HG03159 (cell line): ENCODE results near the gene RNF207.

ENCODE experiments used
- ATAC-seq: cut with Tn5 transposase; IDR thresholded peaks from one replicate; pipeline ENCODE4 v1.9.1; 2021; ENCODE audit warnings: mild to moderate bottlenecking, moderate library complexity; ENCODE audit not compliant: unreplicated experiment

Gene RNF207

DNA sequence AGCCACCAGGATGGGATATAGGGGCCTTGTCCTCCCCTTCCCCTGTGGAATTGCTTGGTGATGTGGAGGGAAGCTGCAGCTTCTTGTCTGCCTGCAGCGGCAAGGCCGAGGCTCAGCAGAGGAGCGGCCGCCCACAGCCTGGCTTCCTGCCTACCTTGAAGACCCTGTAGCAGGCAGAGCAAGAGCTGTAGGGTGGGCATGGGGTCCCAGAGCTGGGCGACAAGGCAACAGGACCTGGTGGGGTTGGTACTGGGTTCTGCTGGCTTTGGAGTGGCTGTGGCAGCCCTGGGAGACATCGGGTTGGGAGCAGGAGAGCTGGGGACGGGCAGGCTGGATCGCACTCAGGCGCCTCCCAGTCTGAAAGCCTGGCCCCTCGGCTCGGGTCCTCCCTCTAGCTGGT lies 60.7 kb downstream of the RNF207 start:
- ATAC-seq, result no peak

- no peak for ATAC-seq
Observed at GRCh38 chr1:6267686-6268322, 61.9 kb downstream of the RNF207 start.

GRCh38 chr1:6268415-6268814 lies 62.5 kb downstream of the RNF207 start:
- no peak for ATAC-seq

- ATAC-seq, result no peak
Observed at GRCh38 chr1:6269296-6269695, 63.4 kb downstream of the RNF207 start.

GRCh38 chr1:6269720-6270400 lies 63.9 kb downstream of the RNF207 start:
- no peak for ATAC-seq

- ATAC-seq, result no peak
Observed at GRCh38 chr1:6270401-6270800, 64.5 kb downstream of the RNF207 start.
